ENCODE results near the gene PRR15L. TPM values are rescaled to one million over a fixed set of nuclear protein-coding genes. Genes with fewer than 3 reads are reported as not detected.
A peak's percentile ranks its signal among the peaks of the same experiment; 100 is the strongest.
"Not testable (repeated sequence)": the region's sequence is repeated elsewhere in the genome, so short reads cannot be mapped to it uniquely, and the experiment has no call there.

PRR15L gene
- total and polyA plus RNA-seq, 2 experiments from 2014 or later: 56.5 to 66.4 TPM

DNA sequence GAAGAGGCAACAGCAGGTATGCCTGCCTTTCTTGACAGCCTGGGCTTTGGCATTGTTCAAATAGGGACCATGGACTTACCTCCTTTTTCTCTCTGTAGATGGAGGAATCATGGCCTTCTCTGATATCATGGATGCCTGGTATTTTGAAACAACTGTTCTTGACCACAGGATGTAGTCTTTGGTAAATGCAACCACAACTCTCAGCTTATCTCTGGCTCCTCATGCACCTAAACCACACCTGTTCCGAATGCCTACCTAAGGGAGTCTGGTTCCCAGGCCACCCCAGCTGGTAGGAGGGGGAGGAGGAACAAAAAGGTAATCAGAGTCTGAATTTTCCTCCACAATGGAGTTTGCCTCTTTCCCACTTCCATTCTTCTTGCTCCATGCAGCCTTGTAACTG lies 32.0 kb upstream of the PRR15L start:
- Histone ChIP-seq H2AFZ (no peak overlapping the region), H3K36me3 (replicated peaks; ENCODE audit: insufficient read depth, low read depth) (no peaks in the 10 kb centered on the region), H3K9me3 (ENCODE audit: low read depth) (no peaks in the 10 kb centered on the region), H3K9me2 (replicated peaks; ENCODE audit: insufficient read depth) (no peaks in the 10 kb centered on the region), H3K79me2 (no peaks in the 10 kb centered on the region), H3K4me1 (ENCODE audit: insufficient read depth) (peaks cover 9% of the 10 kb centered on the region), H3K4me2 (no peak overlapping the region), H3K4me3 (no peak overlapping the region), H4K20me1 (ENCODE audit: insufficient read depth, poor library complexity, severe bottlenecking) (no peaks in the 10 kb centered on the region), H3K27me3 (no peaks in the 10 kb centered on the region), H3K27ac (no peak overlapping the region)
- WGBS (ENCODE audit: low lambda C conversion rate, missing lambda C conversion rate): 93% methylated on average over 1 of the region's 1 CpG
- TF ChIP-seq EZH2 (IDR thresholded peaks at IDR 0.05; ENCODE audit: borderline replicate concordance) (no peak), EZH2phosphoT487 (IDR thresholded peaks at IDR 0.05; ENCODE audit: low read depth, severe bottlenecking, unreplicated experiment) (no peak), CTCF (IDR thresholded peaks at IDR 0.05; ENCODE audit: poor library complexity) (no peak)
- no peak for DNase-seq (ENCODE audit: low spot score)

GRCh38 chr17:47989159-47989558 lies 31.5 kb upstream of the PRR15L start:
- WGBS (ENCODE audit: low lambda C conversion rate, missing lambda C conversion rate): 69% methylated on average over 10 of the region's 10 CpGs
- Histone ChIP-seq H3K9me3 (ENCODE audit: low read depth) (no peaks in the 10 kb centered on the region), H3K27me3 (no peaks in the 10 kb centered on the region), H4K20me1 (ENCODE audit: insufficient read depth, poor library complexity, severe bottlenecking) (no peaks in the 10 kb centered on the region), H3K9me2 (replicated peaks; ENCODE audit: insufficient read depth) (no peaks in the 10 kb centered on the region), H2AFZ (no peak overlapping the region), H3K4me2 (no peak overlapping the region), H3K27ac (no peak overlapping the region), H3K4me1 (ENCODE audit: insufficient read depth) (peaks cover 9% of the 10 kb centered on the region), H3K79me2 (no peaks in the 10 kb centered on the region), H3K4me3 (no peak overlapping the region), H3K36me3 (replicated peaks; ENCODE audit: insufficient read depth, low read depth) (no peaks in the 10 kb centered on the region)
- no peak for TF ChIP-seq CTCF (IDR thresholded peaks at IDR 0.05; ENCODE audit: poor library complexity)
- no peak for TF ChIP-seq EZH2 (IDR thresholded peaks at IDR 0.05; ENCODE audit: borderline replicate concordance)
- TF ChIP-seq EZH2phosphoT487 (IDR thresholded peaks at IDR 0.05; ENCODE audit: low read depth, severe bottlenecking, unreplicated experiment): no peak
- no peak for DNase-seq (ENCODE audit: low spot score)

GRCh38 chr17:47988445-47988844 lies 30.8 kb upstream of the PRR15L start:
- not testable (repeated sequence) for H3K9me3 ChIP-seq (ENCODE audit: low read depth); DNase-seq (ENCODE audit: low spot score); H3K79me2 ChIP-seq; H3K4me2 ChIP-seq; H3K4me3 ChIP-seq; H4K20me1 ChIP-seq (ENCODE audit: insufficient read depth, poor library complexity, severe bottlenecking); H3K27me3 ChIP-seq; H3K4me1 ChIP-seq (ENCODE audit: insufficient read depth); H2AFZ ChIP-seq; H3K27ac ChIP-seq; H3K36me3 ChIP-seq (replicated peaks; ENCODE audit: insufficient read depth, low read depth); H3K9me2 ChIP-seq (replicated peaks; ENCODE audit: insufficient read depth)
- WGBS (ENCODE audit: low lambda C conversion rate, missing lambda C conversion rate): 100% methylated on average over 1 of the region's 1 CpG

- H3K9me3 ChIP-seq (ENCODE audit: low read depth): no peaks in the 10 kb centered on the region
- 35% methylated on average over 17 of the region's 17 CpGs for WGBS (ENCODE audit: low lambda C conversion rate, missing lambda C conversion rate)
- DNase-seq (ENCODE audit: low spot score): peak; percentile 45
- H3K4me3 ChIP-seq: no peak overlapping the region
- H3K79me2 ChIP-seq: no peaks in the 10 kb centered on the region
- TF ChIP-seq CTCF (IDR thresholded peaks at IDR 0.05; ENCODE audit: poor library complexity) (no peak), EZH2phosphoT487 (IDR thresholded peaks at IDR 0.05; ENCODE audit: low read depth, severe bottlenecking, unreplicated experiment) (no peak), EZH2 (IDR thresholded peaks at IDR 0.05; ENCODE audit: borderline replicate concordance) (no peak)
- H4K20me1 ChIP-seq (ENCODE audit: insufficient read depth, poor library complexity, severe bottlenecking): no peaks in the 10 kb centered on the region
- peak overlapping the region; percentile 37 for H3K4me2 ChIP-seq
- H3K36me3 ChIP-seq (replicated peaks; ENCODE audit: insufficient read depth, low read depth): no peaks in the 10 kb centered on the region
- H3K4me1 ChIP-seq (ENCODE audit: insufficient read depth): peaks cover 9% of the 10 kb centered on the region
- H2AFZ ChIP-seq: no peak overlapping the region
- H3K27me3 ChIP-seq: no peaks in the 10 kb centered on the region
- no peak overlapping the region for H3K27ac ChIP-seq
- H3K9me2 ChIP-seq (replicated peaks; ENCODE audit: insufficient read depth): no peaks in the 10 kb centered on the region
Observed at GRCh38 chr17:47987240-47987835, 29.7 kb upstream of the PRR15L start.
